ENCODE measurements around the gene SIPA1L3. TPM values are rescaled to one million over a fixed set of nuclear protein-coding genes. Genes with fewer than 3 reads are reported as not detected.

Gene SIPA1L3
- total RNA-seq, 1 experiment from 2014 or later = 8.1 TPM

DNA sequence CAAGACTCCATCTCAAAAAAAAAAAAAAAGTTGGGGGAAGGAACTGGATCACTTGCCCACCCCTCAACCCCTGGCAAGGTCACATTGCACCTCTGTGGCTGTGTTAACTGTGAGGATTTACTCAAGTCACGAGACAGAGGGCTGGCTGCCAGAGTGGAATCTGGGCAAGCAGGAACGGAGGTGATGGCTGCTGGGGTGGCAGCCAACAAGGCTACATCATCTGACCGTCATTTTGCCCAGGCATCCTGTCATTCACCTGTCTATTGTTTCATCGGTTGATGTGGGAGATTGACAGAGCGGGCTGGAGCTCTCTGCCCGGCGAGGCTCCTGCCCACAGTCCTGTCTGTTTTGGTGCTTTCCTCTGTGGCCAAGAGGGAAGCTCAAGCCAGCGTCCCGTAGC is 241.3 kb downstream of the SIPA1L3 start:
- DNase-seq (ENCODE audit: low spot score) = no peak

GRCh38 chr19:38149661-38150061 is 242.7 kb downstream of the SIPA1L3 start:
- in situ Hi-C loops (cut with HindIII; ENCODE audit: low sequenced_read_pairs) = loop anchor here (10.0 kb wide), 1 partner anchor 65 kb away; no protein-coding TSS in a partner anchor
- DNase-seq (ENCODE audit: low spot score) = peak; percentile 9

More for the DNA sequence above, 241.3 kb downstream of the SIPA1L3 start:
- in situ Hi-C loops (cut with HindIII; ENCODE audit: low sequenced_read_pairs) = loop anchor here (10.0 kb wide), 1 partner anchor 66 kb away; no protein-coding TSS in a partner anchor

GRCh38 chr19:38151242-38151641 is 244.2 kb downstream of the SIPA1L3 start:
- in situ Hi-C loops (cut with HindIII; ENCODE audit: low sequenced_read_pairs) = no loop called here
- DNase-seq (ENCODE audit: low spot score) = no peak

- in situ Hi-C loops (cut with HindIII; ENCODE audit: low sequenced_read_pairs) = no loop called here
- no peak for DNase-seq (ENCODE audit: low spot score)
Observed at GRCh38 chr19:38152461-38153379, 245.7 kb downstream of the SIPA1L3 start.

GRCh38 chr19:38155453-38155852 is 248.4 kb downstream of the SIPA1L3 start:
- DNase-seq (ENCODE audit: low spot score) = no peak

GRCh38 chr19:38158730-38159129 is 251.7 kb downstream of the SIPA1L3 start:
- DNase-seq (ENCODE audit: low spot score) = no peak
- in situ Hi-C loops (cut with HindIII; ENCODE audit: low sequenced_read_pairs) = no loop called here

More at GRCh38 chr19:38155453-38155852, 248.4 kb downstream of the SIPA1L3 start:
- in situ Hi-C loops (cut with HindIII; ENCODE audit: low sequenced_read_pairs) = no loop called here

- in situ Hi-C loops (cut with HindIII; ENCODE audit: low sequenced_read_pairs) = no loop called here
- DNase-seq (ENCODE audit: low spot score) = no peak
Observed at GRCh38 chr19:38162094-38162493, 255.1 kb downstream of the SIPA1L3 start.

DNA sequence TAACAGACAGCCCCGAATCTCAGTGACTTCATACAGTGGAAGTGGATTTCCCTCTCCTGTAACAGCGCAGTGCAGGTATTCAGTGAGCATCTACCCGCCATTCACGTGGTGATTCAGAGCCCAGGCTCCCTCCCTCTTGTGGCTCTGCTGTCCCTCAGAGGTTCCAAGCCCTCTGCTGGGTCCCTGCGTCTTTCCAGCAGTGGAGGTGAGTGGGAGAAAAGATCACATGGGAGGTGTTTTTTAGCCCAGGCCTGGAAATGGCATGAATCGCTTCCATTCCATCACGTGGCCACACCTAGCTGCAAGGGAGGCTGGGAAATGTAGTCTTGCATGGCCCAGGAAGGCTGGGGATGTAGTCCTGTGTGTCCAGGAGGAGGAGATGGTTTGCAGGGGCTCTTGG is 255.6 kb downstream of the SIPA1L3 start:
- no peak for DNase-seq (ENCODE audit: low spot score)
- in situ Hi-C loops (cut with HindIII; ENCODE audit: low sequenced_read_pairs) = no loop called here

DNA sequence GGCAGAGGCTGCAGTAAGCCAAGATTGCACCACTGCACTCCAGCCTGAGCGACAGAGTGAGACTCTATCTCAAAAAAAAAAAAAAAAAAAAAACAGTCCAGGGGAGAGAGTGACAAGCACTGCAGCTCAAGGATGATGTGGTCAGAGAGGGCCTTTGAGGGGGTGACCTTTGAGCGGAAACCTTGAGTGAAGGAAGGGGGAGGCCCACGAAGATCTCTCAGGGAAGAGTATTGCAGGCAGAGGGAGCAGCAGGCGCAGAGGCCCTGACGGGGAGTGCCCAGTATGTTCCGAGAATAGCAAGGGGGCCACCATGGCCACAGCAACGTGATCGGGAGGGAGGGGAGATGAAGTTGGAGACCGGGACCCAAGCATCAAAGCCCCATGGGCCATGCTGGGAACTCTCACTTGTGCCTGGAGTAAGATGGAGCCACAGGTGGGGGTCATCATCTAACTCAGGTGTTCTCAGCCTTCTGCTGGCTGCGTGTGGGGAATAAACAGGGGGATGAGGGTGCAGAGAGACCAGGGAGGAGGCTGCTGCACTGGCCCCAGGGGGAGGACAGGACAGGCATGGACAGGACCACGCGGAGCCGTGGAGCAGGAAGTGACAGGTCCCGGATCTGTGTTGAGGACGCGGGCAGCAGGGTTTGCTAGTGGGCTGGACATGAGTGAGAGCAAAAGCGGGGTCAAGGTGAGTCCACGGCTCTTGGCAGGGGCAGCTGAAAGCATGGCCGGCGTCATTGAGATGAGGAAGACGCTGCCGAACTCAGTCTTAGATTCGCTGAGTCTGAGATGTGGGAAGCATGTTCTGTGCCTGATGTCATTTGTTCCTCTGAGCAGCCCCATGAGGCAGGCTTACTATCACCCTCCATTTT is 256.6 kb downstream of the SIPA1L3 start:
- in situ Hi-C loops (cut with HindIII; ENCODE audit: low sequenced_read_pairs) = no loop called here
- DNase-seq (ENCODE audit: low spot score) = no peak

- in situ Hi-C loops (cut with HindIII; ENCODE audit: low sequenced_read_pairs) = no loop called here
Observed at GRCh38 chr19:38164526-38164925, 257.5 kb downstream of the SIPA1L3 start.

DNA sequence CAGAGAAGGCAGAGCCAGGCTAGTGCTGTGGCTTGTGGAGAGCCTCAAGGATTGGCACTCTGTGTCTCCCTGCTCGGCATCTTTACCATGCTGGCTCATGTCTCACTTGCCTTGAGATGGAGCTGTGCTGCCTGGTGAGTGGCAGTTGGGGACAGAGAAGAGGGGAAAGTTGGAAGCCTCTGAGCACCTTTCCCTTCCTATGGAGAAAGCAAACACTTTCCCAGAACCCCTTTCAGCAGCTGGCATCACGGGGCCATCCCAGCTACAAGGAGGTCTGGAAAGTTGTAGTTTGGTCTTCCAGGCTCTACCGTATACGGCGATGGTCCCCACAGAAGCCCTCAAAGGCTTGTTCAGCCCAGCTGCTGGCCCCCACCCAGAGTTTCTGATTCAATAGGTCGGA is 258.3 kb downstream of the SIPA1L3 start:
- no peak for DNase-seq (ENCODE audit: low spot score)
- in situ Hi-C loops (cut with HindIII; ENCODE audit: low sequenced_read_pairs) = no loop called here

More at GRCh38 chr19:38164526-38164925, 257.5 kb downstream of the SIPA1L3 start:
- DNase-seq (ENCODE audit: low spot score) = no peak

GRCh38 chr19:38168637-38169036 is 261.6 kb downstream of the SIPA1L3 start:
- in situ Hi-C loops (cut with HindIII; ENCODE audit: low sequenced_read_pairs) = no loop called here
- no peak for DNase-seq (ENCODE audit: low spot score)

GRCh38 chr19:38170334-38170733 is 263.3 kb downstream of the SIPA1L3 start:
- DNase-seq (ENCODE audit: low spot score) = no peak
- in situ Hi-C loops (cut with HindIII; ENCODE audit: low sequenced_read_pairs) = no loop called here

GRCh38 chr19:38172001-38172400 is 265.0 kb downstream of the SIPA1L3 start:
- no peak for DNase-seq (ENCODE audit: low spot score)
- in situ Hi-C loops (cut with HindIII; ENCODE audit: low sequenced_read_pairs) = no loop called here

GRCh38 chr19:38173291-38174041 is 266.5 kb downstream of the SIPA1L3 start:
- in situ Hi-C loops (cut with HindIII; ENCODE audit: low sequenced_read_pairs) = no loop called here
- DNase-seq (ENCODE audit: low spot score) = peak; percentile 65

DNA sequence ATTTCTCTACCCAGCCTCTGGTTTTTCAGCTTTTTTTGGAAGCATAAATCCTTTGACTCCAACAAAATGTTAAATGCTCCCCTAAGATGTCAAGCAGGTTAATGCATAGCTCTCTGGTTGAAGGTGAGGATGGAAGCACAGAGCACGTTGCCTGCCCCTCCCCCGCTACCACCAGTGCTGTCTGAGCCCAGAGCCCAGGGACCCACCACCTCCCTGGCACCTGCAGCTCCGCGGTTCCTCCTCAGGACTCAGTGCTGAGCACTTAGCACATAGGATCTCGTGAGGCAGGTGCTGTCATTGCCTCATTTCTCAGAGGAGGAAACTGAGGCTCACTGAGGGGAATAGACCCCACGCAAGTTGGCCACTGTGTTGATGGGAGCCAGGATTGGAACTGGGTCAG is 268.4 kb downstream of the SIPA1L3 start:
- DNase-seq (ENCODE audit: low spot score) = no peak
- in situ Hi-C loops (cut with HindIII; ENCODE audit: low sequenced_read_pairs) = no loop called here

DNA sequence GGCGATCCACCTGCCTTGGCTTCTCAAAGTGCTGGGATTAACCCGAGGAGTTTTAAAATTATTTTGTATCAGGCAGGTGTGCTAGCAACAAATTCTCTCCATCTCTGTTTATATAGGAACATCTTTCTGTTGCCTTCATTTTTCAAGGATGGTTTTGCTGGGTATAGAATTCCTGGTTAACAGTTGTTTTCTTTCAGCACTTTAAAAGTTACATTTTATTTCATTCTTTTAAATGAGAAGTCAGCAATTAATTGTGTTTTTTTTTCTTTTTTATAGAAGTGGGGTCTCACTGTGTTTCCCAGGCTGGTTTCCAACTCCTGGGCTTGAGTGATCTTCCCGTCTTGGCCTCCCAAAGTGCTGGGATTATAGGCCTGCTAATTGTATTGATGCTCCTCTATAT is 273.1 kb downstream of the SIPA1L3 start:
- in situ Hi-C loops (cut with HindIII; ENCODE audit: low sequenced_read_pairs) = no loop called here
- no peak for DNase-seq (ENCODE audit: low spot score)

GRCh38 chr19:38182536-38183210 is 275.7 kb downstream of the SIPA1L3 start:
- DNase-seq (ENCODE audit: low spot score) = no peak
- in situ Hi-C loops (cut with HindIII; ENCODE audit: low sequenced_read_pairs) = no loop called here
